ENCODE data around the gene IRF4. TPM values are rescaled to one million over a fixed set of nuclear protein-coding genes. Genes with fewer than 3 reads are reported as not detected.

The IRF4 gene
- 1 to 10 TPM; 1.1 to 1.8 TPM for total RNA-seq

DNA sequence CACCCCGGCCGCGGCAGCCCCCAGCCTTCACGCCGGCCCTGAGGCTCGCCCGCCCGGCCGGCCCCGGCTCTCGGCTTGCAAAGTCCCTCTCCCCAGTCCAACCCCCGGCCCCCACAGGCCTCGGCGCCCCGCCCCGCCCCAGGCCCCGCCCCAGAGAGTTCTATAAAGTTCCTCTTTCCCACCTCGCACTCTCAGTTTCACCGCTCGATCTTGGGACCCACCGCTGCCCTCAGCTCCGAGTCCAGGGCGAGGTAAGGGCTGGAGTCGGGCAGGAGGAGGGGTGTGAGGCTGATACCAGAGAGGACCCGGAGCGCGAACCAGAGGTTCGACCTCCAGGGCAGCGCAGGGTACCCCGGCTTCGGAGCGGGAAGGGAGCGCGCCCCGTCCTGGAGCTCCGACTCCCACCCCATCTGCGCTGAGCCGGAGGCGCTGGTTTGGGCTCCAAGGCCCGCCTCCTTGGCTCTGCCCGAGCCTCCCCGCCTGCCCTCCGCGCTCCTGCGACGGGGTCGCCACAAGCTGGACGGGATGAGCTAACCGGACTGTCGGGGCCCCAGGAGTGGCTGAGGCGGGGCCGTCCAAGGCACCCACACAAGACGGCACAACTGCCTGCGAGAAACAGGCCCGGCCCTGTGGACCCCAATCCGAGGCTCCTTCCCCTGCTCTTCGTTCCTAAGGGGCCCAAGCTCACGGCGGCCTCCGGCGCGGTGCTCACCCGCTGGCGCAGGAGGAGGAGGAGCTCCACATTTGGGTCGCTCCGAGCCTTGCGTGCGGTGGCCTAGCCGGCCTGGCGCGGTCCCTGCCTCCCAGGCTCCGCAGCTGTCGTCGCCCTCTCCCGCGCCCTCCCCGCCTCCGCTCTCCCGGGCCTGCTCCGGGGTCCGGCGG, at the start of gene IRF4:
TSS of gene IRF4 (plus strand) at position 194 of the 882 bp plus-strand sequence. CDS start 1,401 bp downstream, outside the sequence.
- Histone ChIP-seq H3K27ac (no peak within 1 kb of the TSS), H3K4me1 (ENCODE audit: control insufficient read depth in 1 of 2, low read depth in 2 of 2) (peaks cover 8 to 23% of the 10 kb centered on the region in 2 donors), H3K36me3 (no peaks in the 10 kb centered on the region), H3K4me3 (peak within 1 kb of the TSS; percentile 71), H3K9me3 (no peaks in the 10 kb centered on the region), H3K27me3 (replicated peaks; ENCODE audit: insufficient read depth) (no peaks in the 10 kb centered on the region)
- DNase-seq (ENCODE audit: low spot score) (no peak), ATAC-seq (ENCODE audit: insufficient number of reproducible peaks, low FRiP score, low read depth) (no peak)
- TF ChIP-seq, protein P1, sequence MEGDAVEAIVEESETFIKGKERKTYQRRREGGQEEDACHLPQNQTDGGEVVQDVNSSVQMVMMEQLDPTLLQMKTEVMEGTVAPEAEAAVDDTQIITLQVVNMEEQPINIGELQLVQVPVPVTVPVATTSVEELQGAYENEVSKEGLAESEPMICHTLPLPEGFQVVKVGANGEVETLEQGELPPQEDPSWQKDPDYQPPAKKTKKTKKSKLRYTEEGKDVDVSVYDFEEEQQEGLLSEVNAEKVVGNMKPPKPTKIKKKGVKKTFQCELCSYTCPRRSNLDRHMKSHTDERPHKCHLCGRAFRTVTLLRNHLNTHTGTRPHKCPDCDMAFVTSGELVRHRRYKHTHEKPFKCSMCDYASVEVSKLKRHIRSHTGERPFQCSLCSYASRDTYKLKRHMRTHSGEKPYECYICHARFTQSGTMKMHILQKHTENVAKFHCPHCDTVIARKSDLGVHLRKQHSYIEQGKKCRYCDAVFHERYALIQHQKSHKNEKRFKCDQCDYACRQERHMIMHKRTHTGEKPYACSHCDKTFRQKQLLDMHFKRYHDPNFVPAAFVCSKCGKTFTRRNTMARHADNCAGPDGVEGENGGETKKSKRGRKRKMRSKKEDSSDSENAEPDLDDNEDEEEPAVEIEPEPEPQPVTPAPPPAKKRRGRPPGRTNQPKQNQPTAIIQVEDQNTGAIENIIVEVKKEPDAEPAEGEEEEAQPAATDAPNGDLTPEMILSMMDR (IDR thresholded peaks at IDR 0.05): no peak

DNA sequence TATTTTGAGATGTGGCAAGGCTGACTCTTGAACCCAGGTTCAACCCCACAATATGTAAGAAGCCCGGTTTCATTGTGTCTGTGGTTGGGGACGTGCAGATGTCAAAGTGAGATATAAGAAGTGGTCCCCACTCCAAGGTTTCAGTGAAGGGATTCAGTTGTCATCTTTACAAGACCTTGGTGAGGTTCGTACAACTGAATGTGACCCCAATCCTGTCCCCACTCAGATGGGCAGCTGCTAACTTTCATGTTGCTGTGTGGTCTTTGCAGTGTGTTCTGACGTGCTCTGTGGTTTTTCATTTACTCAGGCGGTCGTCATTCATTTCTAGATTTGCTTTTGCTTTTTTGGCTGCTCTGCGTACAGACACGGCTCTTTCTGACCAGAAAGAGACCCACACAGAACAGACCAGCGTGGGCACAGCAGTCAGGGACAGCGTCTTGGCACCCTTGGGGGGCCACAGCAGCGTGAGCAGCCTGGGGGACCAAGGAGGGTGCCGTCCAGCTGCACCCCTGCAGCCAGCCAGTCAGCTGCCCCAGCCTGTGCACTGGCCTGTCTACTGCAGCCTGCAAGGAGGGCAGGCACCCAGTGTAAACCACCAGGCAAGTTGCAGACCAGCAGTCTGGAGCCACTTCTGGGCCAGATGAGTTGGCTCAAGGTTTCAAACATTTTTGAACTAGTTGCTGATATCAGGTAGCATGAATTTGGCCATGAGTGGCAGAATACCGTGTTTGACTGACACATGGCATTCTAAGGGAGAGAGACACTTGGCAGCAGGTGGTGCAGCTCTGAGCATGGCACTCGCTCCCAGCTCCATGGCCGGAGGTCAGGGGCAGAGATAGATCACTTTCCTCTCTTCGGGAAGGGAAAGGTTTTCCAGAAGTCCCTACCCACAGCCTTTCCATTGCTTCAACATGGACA, 49.4 kb upstream of the IRF4 start:
- peaks cover 3% of the 10 kb centered on the region for H3K36me3 ChIP-seq
- DNase-seq (ENCODE audit: low spot score) (no peak), ATAC-seq (ENCODE audit: insufficient number of reproducible peaks, low FRiP score, low read depth) (no peak)
- no peaks in the 10 kb centered on the region for H3K27me3 ChIP-seq (replicated peaks; ENCODE audit: insufficient read depth)
- TF ChIP-seq, protein P1 (IDR thresholded peaks at IDR 0.05): no peak
- H3K4me3 ChIP-seq: no peak overlapping the region
- no peaks in the 10 kb centered on the region for H3K9me3 ChIP-seq
- H3K27ac ChIP-seq: no peak overlapping the region
- H3K4me1 ChIP-seq (ENCODE audit: control insufficient read depth in 1 of 2, low read depth in 2 of 2): peaks cover under 1 to 3% of the 10 kb centered on the region in 2 donors

DNA sequence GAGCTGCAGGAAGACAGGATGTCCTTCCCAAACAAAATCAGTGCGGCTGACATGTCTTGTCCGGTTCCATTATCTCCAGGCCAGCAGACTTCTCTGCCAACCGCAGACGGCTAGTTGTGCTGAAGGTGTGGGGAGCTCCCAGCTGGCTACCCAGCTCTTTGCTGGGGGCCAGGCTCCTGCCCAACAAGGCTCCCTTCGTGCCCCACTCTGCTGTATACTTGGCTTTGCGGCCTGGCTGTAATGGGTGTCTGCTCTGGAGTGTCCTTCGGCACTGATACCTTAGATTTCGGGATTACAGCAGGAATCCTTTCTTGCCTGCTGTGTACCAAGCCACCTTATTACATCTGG, 48.7 kb upstream of the IRF4 start:
- H3K36me3 ChIP-seq: peaks cover 3% of the 10 kb centered on the region
- no peak overlapping the region for H3K4me3 ChIP-seq
- DNase-seq (ENCODE audit: low spot score): no peak
- TF ChIP-seq, protein P1 (IDR thresholded peaks at IDR 0.05): no peak
- H3K9me3 ChIP-seq: no peaks in the 10 kb centered on the region
- no peaks in the 10 kb centered on the region for H3K4me1 ChIP-seq (ENCODE audit: control insufficient read depth in 1 of 2, low read depth in 2 of 2)
- no peak overlapping the region for H3K27ac ChIP-seq
- ATAC-seq (ENCODE audit: insufficient number of reproducible peaks, low FRiP score, low read depth): no peak
- H3K27me3 ChIP-seq (replicated peaks; ENCODE audit: insufficient read depth): no peaks in the 10 kb centered on the region

DNA sequence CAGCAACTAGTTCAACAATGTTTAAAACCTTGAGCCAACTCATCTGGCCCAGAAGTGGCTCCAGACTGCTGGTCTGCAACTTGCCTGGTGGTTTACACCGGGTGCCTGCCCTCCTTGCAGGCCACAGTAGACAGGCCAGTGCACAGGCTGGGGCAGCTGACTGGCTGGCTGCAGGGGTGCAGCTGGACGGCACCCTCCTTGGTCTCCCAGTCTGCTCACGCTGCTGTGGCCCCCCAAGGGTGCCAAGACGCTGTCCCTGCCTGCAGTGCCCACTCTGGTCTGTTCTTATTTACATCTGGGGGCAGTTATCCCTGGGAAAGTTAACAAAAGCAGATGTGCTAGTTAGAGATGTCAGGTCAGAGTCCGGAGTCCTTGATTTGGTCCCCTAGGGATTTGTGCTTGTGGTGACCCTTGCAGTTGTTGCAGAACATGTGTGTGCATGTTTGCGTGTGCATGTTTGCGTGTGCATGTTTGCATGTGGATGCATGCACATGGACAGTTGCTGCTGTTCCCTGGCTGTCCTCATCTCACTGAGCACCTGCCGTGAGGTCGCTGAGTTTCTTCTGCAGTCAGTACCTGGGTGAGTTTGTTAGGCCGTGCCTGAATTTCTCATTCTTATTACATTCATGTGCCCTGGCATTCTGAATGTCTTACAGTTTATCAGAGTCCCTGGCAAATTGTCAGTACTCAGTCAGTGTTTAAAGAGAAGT, 48.2 kb upstream of the IRF4 start:
- Histone ChIP-seq H3K27me3 (replicated peaks; ENCODE audit: insufficient read depth) (no peaks in the 10 kb centered on the region), H3K4me1 (ENCODE audit: control insufficient read depth in 1 of 2, low read depth in 2 of 2) (no peaks in the 10 kb centered on the region), H3K36me3 (peaks cover 4% of the 10 kb centered on the region), H3K27ac (no peak overlapping the region), H3K9me3 (no peaks in the 10 kb centered on the region), H3K4me3 (no peak overlapping the region)
- ATAC-seq (ENCODE audit: insufficient number of reproducible peaks, low FRiP score, low read depth): no peak
- TF ChIP-seq, protein P1 (IDR thresholded peaks at IDR 0.05): no peak
- DNase-seq (ENCODE audit: low spot score): no peak
